ENCODE results near the gene CWC27.

The CWC27 gene

DNA sequence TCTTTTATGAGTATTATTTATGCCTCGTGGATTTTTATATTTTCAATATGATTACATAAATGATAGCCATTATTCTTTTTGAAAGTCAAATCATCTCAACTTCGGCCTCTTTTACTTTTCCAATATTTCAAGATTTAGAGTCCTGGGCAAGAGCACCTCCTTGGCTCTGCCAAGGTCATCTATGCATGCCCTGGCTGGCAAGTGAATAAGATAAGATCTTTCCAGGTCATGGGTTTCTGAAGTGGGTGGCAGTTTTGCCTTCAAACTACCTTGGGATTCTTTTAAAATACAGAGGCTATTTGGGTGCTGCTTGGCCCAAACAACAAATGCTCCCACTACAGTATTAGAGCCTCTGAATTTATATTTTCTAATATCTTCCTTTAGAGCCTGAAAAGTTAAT lies 95.4 kb downstream of the CWC27 start:
- no peak for DNase-seq
- no peak overlapping the region for H3K23ac ChIP-seq (ENCODE audit: low read length in 2 of 2)
- H3K36me3 ChIP-seq (ENCODE audit: control insufficient read depth in 1 of 2, insufficient read depth in 2 of 2, low read depth in 1 of 2, low read length in 2 of 2) = no peaks in the 10 kb centered on the region
- no peak overlapping the region for H2BK5ac ChIP-seq (ENCODE audit: low read depth, low read length, poor library complexity, severe bottlenecking)
- H2AFZ ChIP-seq (ENCODE audit: low read depth, low read length) = no peak overlapping the region
- H3K79me1 ChIP-seq (replicated peaks; ENCODE audit: low read length, poor library complexity, severe bottlenecking) = peaks cover 1% of the 10 kb centered on the region
- no peak overlapping the region for H2AK5ac ChIP-seq (ENCODE audit: low read length, severe bottlenecking)
- no peak overlapping the region for H2BK120ac ChIP-seq (ENCODE audit: low read depth, low read length)
- H3K14ac ChIP-seq (ENCODE audit: low read length in 2 of 2) = no peak overlapping the region
- no CpG with 5 or more reads among the region's 2 CpGs for WGBS
- no peak overlapping the region for H3K4me3 ChIP-seq (ENCODE audit: insufficient read depth in 1 of 2, low read depth in 1 of 2, low read length in 2 of 2)
- no peak overlapping the region for H2BK12ac ChIP-seq (ENCODE audit: low read length in 2 of 2)
- no peak overlapping the region for H3K4ac ChIP-seq (ENCODE audit: low read depth in 1 of 2, low read length in 2 of 2)
- no peak overlapping the region for H3K4me2 ChIP-seq (ENCODE audit: low read length, poor library complexity, severe bottlenecking)
- no peak overlapping the region for H2BK15ac ChIP-seq (ENCODE audit: low read depth, poor library complexity, severe bottlenecking)
- no peak overlapping the region for H3K27ac ChIP-seq (ENCODE audit: low read length, poor library complexity, severe bottlenecking)
- H3K18ac ChIP-seq (ENCODE audit: low read depth in 1 of 2, low read length in 2 of 2) = no peak overlapping the region
- no peaks in the 10 kb centered on the region for H3K9me3 ChIP-seq (ENCODE audit: control insufficient read depth, low read length)
- no peak overlapping the region for H4K8ac ChIP-seq (ENCODE audit: low read length)
- no peaks in the 10 kb centered on the region for H3K4me1 ChIP-seq (ENCODE audit: control insufficient read depth, insufficient read depth, low read depth, low read length)
- no peak overlapping the region for H4K91ac ChIP-seq (ENCODE audit: low read length)
- no peak overlapping the region for H3K9ac ChIP-seq (ENCODE audit: low read length)
- H3K27me3 ChIP-seq (ENCODE audit: control insufficient read depth in 1 of 2, insufficient read depth in 1 of 2, low read length in 2 of 2) = no peaks in the 10 kb centered on the region

GRCh38 chr5:64865662-64866061 lies 96.9 kb downstream of the CWC27 start:
- H4K91ac ChIP-seq (ENCODE audit: low read length) = no peak overlapping the region
- no peak overlapping the region for H4K8ac ChIP-seq (ENCODE audit: low read length)
- H2BK15ac ChIP-seq (ENCODE audit: low read depth, poor library complexity, severe bottlenecking) = no peak overlapping the region
- H3K4me2 ChIP-seq (ENCODE audit: low read length, poor library complexity, severe bottlenecking) = no peak overlapping the region
- no peak overlapping the region for H3K27ac ChIP-seq (ENCODE audit: low read length, poor library complexity, severe bottlenecking)
- no peaks in the 10 kb centered on the region for H3K27me3 ChIP-seq (ENCODE audit: control insufficient read depth in 1 of 2, insufficient read depth in 1 of 2, low read length in 2 of 2)
- H3K36me3 ChIP-seq (ENCODE audit: control insufficient read depth in 1 of 2, insufficient read depth in 2 of 2, low read depth in 1 of 2, low read length in 2 of 2) = no peaks in the 10 kb centered on the region
- no peak overlapping the region for H3K9ac ChIP-seq (ENCODE audit: low read length)
- H3K4ac ChIP-seq (ENCODE audit: low read depth in 1 of 2, low read length in 2 of 2) = no peak overlapping the region
- no peaks in the 10 kb centered on the region for H3K9me3 ChIP-seq (ENCODE audit: control insufficient read depth, low read length)
- H3K4me1 ChIP-seq (ENCODE audit: control insufficient read depth, insufficient read depth, low read depth, low read length) = no peaks in the 10 kb centered on the region
- H2BK120ac ChIP-seq (ENCODE audit: low read depth, low read length) = no peak overlapping the region
- peaks cover 1% of the 10 kb centered on the region for H3K79me1 ChIP-seq (replicated peaks; ENCODE audit: low read length, poor library complexity, severe bottlenecking)
- H3K23ac ChIP-seq (ENCODE audit: low read length in 2 of 2) = no peak overlapping the region
- no peak overlapping the region for H3K4me3 ChIP-seq (ENCODE audit: insufficient read depth in 1 of 2, low read depth in 1 of 2, low read length in 2 of 2)
- H3K18ac ChIP-seq (ENCODE audit: low read depth in 1 of 2, low read length in 2 of 2) = no peak overlapping the region
- H3K14ac ChIP-seq (ENCODE audit: low read length in 2 of 2) = no peak overlapping the region
- no peak overlapping the region for H2AK5ac ChIP-seq (ENCODE audit: low read length, severe bottlenecking)
- H2BK12ac ChIP-seq (ENCODE audit: low read length in 2 of 2) = no peak overlapping the region
- no CpG with 5 or more reads among the region's 3 CpGs for WGBS
- H2AFZ ChIP-seq (ENCODE audit: low read depth, low read length) = no peak overlapping the region
- H2BK5ac ChIP-seq (ENCODE audit: low read depth, low read length, poor library complexity, severe bottlenecking) = no peak overlapping the region
- DNase-seq = no peak

- H3K4me2 ChIP-seq (ENCODE audit: low read length, poor library complexity, severe bottlenecking) = no peak overlapping the region
- no peak overlapping the region for H3K4ac ChIP-seq (ENCODE audit: low read depth in 1 of 2, low read length in 2 of 2)
- no peak overlapping the region for H4K8ac ChIP-seq (ENCODE audit: low read length)
- H3K27me3 ChIP-seq (ENCODE audit: control insufficient read depth in 1 of 2, insufficient read depth in 1 of 2, low read length in 2 of 2) = no peaks in the 10 kb centered on the region
- no peaks in the 10 kb centered on the region for H3K36me3 ChIP-seq (ENCODE audit: control insufficient read depth in 1 of 2, insufficient read depth in 2 of 2, low read depth in 1 of 2, low read length in 2 of 2)
- H2BK120ac ChIP-seq (ENCODE audit: low read depth, low read length) = no peak overlapping the region
- H2BK15ac ChIP-seq (ENCODE audit: low read depth, poor library complexity, severe bottlenecking) = no peak overlapping the region
- H2AK5ac ChIP-seq (ENCODE audit: low read length, severe bottlenecking) = no peak overlapping the region
- H3K27ac ChIP-seq (ENCODE audit: low read length, poor library complexity, severe bottlenecking) = peak overlapping the region; percentile 59
- no peak overlapping the region for H2BK5ac ChIP-seq (ENCODE audit: low read depth, low read length, poor library complexity, severe bottlenecking)
- WGBS = 59% methylated on average over 1 of the region's 1 CpG
- no peaks in the 10 kb centered on the region for H3K79me1 ChIP-seq (replicated peaks; ENCODE audit: low read length, poor library complexity, severe bottlenecking)
- no peaks in the 10 kb centered on the region for H3K4me1 ChIP-seq (ENCODE audit: control insufficient read depth, insufficient read depth, low read depth, low read length)
- DNase-seq = peak; percentile 76
- H3K18ac ChIP-seq (ENCODE audit: low read depth in 1 of 2, low read length in 2 of 2) = no peak overlapping the region
- no peak overlapping the region for H3K14ac ChIP-seq (ENCODE audit: low read length in 2 of 2)
- H3K4me3 ChIP-seq (ENCODE audit: insufficient read depth in 1 of 2, low read depth in 1 of 2, low read length in 2 of 2) = no peak overlapping the region
- no peak overlapping the region for H4K91ac ChIP-seq (ENCODE audit: low read length)
- peak overlapping the region; percentile 79 for H3K9ac ChIP-seq (ENCODE audit: low read length)
- no peaks in the 10 kb centered on the region for H3K9me3 ChIP-seq (ENCODE audit: control insufficient read depth, low read length)
- H2BK12ac ChIP-seq (ENCODE audit: low read length in 2 of 2) = no peak overlapping the region
- H3K23ac ChIP-seq (ENCODE audit: low read length in 2 of 2) = no peak overlapping the region
- H2AFZ ChIP-seq (ENCODE audit: low read depth, low read length) = no peak overlapping the region
These were observed 100.7 kb downstream of the CWC27 start for GRCh38 chr5:64869419-64869818.

GRCh38 chr5:64872044-64872443 lies 103.3 kb downstream of the CWC27 start:
- no peak overlapping the region for H2BK15ac ChIP-seq (ENCODE audit: low read depth, poor library complexity, severe bottlenecking)
- H3K4me2 ChIP-seq (ENCODE audit: low read length, poor library complexity, severe bottlenecking) = no peak overlapping the region
- H3K79me1 ChIP-seq (replicated peaks; ENCODE audit: low read length, poor library complexity, severe bottlenecking) = no peaks in the 10 kb centered on the region
- H4K8ac ChIP-seq (ENCODE audit: low read length) = no peak overlapping the region
- no peak overlapping the region for H3K27ac ChIP-seq (ENCODE audit: low read length, poor library complexity, severe bottlenecking)
- no peak overlapping the region for H3K4me3 ChIP-seq (ENCODE audit: insufficient read depth in 1 of 2, low read depth in 1 of 2, low read length in 2 of 2)
- no peak overlapping the region for H4K91ac ChIP-seq (ENCODE audit: low read length)
- no peak overlapping the region for H3K23ac ChIP-seq (ENCODE audit: low read length in 2 of 2)
- no peak overlapping the region for H2AK5ac ChIP-seq (ENCODE audit: low read length, severe bottlenecking)
- H3K4me1 ChIP-seq (ENCODE audit: control insufficient read depth, insufficient read depth, low read depth, low read length) = no peaks in the 10 kb centered on the region
- no peaks in the 10 kb centered on the region for H3K9me3 ChIP-seq (ENCODE audit: control insufficient read depth, low read length)
- H3K18ac ChIP-seq (ENCODE audit: low read depth in 1 of 2, low read length in 2 of 2) = no peak overlapping the region
- H2BK12ac ChIP-seq (ENCODE audit: low read length in 2 of 2) = no peak overlapping the region
- H3K36me3 ChIP-seq (ENCODE audit: control insufficient read depth in 1 of 2, insufficient read depth in 2 of 2, low read depth in 1 of 2, low read length in 2 of 2) = no peaks in the 10 kb centered on the region
- H2AFZ ChIP-seq (ENCODE audit: low read depth, low read length) = no peak overlapping the region
- WGBS = 100% methylated on average over 1 of the region's 1 CpG
- H3K4ac ChIP-seq (ENCODE audit: low read depth in 1 of 2, low read length in 2 of 2) = no peak overlapping the region
- H3K14ac ChIP-seq (ENCODE audit: low read length in 2 of 2) = no peak overlapping the region
- DNase-seq = no peak
- H2BK5ac ChIP-seq (ENCODE audit: low read depth, low read length, poor library complexity, severe bottlenecking) = no peak overlapping the region
- H2BK120ac ChIP-seq (ENCODE audit: low read depth, low read length) = no peak overlapping the region
- H3K27me3 ChIP-seq (ENCODE audit: control insufficient read depth in 1 of 2, insufficient read depth in 1 of 2, low read length in 2 of 2) = no peaks in the 10 kb centered on the region
- no peak overlapping the region for H3K9ac ChIP-seq (ENCODE audit: low read length)

Measured in mesenchymal stem cell (in vitro differentiated cells and primary cell).